Renal cortical epithelial cell (primary cell): ENCODE results near the gene PSMB7. TPM values are rescaled to one million over a fixed set of nuclear protein-coding genes. Genes with fewer than 3 reads are reported as not detected.
A peak's percentile ranks its signal among the peaks of the same experiment; 100 is the strongest.

ENCODE experiments used
- DNase-seq: peaks from one replicate; pipeline ENCODE4 v3.0.0-alpha.2; 2011; ENCODE audit warnings: low read depth
- total RNA-seq: library from RNA; depleted of rRNA; stranded (reverse); fragments of >200 nt; gene quantifications from 2 replicates; pipeline ENCODE4 v1.2.3, GENCODE V29; 2014

PSMB7 gene
- total RNA-seq, 1 donor from 2014 or later, result 94.6 TPM

DNA sequence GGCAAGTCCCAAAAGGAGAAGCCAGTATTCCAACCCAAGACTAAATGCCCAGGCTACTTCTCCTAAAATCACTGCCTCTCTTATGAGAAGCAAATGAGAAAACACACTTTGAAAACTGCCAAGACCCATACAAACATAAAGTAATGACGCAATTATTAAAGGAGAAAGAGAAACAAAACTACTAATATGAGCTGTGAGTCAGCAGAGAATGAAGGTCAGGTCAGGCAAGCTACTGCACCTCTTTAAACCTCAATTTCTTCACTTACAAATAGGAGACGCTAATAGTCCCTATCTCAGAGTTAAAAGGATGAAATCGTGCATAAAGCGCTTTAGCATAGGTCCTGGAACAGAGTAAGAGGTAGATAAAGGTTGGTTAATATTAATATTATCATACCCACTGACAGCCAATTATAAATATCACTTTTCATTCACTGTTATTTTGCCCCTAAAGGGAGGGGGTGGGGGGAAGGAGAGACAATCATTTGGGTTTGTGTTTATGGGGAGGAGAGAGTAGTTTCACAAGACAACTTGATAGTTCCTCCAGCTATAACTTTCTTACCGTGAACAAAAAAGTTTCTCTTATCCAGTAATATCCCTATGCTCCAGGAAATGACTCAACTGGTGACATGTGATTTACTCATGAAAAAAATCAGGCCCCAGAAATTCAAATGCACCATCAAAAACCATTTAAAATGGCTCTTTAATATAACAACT, 3.6 kb downstream of the PSMB7 start:
- DNase-seq, result peak; percentile 72

DNA sequence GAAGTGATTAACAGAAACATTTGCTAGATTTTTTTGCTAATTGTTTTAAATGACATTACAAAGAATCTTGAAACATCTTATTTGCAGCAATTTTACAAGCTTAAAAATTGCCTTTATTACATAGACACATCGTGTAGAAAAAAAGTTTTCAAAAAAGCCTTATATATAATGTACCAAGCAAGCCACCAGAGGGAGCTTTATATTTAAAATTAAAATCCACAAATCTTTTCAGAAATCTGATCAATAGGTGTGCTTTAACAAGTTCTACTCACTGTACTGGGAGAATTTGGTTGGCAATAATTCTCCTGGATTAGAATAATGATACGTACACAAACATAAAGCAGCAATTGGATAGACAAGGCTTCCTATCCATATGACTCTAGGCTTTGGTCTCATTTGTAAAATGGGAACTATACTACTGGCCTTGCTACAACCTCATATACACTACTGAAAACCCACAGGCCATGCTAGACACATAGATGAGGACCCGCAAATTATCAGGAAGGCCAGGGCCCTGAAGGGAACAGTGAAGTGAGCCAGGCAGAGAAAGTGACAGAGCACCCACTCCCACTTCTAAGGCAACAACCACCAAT, 4.8 kb downstream of the PSMB7 start:
- peak; percentile 28 for DNase-seq

DNA sequence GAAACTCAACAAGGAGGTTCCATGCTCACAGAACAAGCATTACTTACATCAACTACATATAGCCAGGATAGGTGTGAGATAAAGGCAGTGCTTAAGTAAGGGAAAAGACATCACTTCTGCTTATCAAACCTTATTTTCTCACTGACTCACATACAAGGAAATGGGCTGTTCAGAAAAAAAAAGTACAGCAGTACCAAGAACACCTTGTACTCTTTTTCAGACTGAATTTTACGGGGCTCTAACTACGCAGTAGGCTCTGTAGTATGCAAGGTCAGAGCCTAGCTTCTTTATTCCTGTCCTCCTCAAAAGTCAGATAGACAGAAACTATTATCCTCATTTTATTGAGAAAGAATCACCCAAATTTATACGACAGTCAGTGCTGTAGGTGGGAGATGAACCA, 5.8 kb downstream of the PSMB7 start:
- peak; percentile 33 for DNase-seq

DNA sequence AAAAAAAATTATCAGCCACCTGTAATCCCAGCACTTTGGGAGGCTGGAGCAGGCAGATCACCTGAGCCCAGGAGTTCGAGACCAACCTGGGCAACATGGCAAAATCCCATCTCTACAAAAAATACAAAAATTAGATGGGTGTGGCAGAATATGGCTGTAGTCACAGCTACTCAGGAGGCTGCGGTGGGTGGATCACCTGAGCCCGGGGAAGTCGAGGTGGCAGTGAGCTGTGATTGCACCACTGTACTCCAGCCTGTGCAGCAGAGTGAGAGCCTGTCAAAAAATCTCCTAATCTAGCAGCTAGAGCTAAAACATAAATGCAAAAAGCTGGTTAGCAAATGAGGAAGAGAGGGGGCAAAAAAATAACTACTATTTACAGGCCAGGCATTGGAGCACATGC, 12.0 kb downstream of the PSMB7 start:
- DNase-seq, result no peak

DNA sequence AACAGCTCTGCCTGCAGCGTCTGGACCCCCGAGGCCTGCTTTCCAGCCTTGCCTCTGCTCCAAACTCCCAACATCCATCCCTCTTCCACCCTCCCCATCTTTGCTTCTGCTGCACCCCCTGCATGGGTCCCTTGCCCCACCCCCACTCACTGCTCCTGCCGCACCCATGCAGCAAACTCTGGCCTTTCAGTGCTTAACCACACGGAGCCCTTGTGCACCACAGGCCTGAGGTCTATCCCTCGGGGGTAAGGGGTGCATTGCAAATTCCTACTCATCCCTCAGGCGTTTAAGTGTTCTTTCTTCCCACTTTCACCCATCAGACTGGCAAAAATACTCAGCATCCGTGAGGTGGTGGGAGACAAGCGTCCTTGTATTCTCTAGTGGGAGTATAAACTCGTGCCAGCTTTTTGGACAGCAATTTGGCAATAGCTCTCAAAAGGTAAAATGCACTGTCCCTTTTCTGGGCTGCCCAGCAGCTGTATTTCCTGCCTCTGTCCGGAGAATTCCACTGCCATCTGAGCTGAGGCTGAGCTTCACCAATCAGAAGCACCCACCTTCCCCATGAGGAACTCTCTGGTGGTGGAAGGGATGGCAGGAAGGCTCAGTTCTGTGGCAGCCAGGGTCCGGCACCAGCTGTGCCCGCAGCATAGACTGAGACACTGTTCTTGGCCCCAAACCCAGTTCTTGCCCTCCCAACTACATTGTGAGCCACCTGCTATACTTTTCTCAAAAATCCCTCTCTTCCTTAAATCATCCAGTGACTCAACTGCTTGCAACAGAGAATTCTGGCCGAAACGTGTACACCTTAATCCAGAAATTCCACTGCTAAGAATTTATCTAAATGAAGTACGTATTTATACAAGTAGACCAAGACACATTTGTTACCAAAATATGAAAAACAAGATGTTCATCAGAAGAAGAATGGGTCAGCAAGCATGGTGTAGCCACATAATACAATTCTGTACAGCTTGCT, 15.0 kb downstream of the PSMB7 start:
- DNase-seq, result no peak

DNA sequence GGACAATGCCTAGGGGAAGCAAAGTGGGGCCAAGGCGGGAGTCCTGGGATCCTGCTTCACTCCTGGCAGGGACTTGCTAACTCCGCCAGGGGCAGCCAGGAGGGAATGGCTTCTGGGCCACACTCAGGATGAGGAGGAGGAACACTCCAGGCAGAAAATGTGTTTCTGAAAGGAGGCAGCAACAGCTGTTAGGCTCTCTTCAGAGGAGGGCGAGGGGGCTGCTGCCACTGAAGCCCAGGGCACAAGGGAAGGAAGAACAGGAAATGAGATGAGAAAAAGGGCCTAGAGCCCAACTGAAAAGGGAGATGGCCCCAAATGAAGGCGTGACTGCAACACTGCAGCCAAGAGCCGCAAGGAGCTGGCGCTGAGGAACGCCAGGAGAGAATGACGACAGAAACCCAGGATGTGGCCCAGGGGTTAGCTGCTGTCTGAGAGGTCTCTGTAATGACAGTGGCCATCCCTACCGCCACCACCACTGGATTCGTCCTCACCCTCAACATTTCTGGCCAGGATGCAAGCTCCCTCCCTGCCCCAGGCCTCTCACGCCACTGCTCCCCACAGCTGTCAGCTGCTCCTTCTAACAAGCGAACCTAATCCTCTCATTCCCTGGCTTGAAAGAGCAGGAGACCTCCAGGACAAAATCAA, 15.8 kb downstream of the PSMB7 start:
- DNase-seq, result no peak

DNA sequence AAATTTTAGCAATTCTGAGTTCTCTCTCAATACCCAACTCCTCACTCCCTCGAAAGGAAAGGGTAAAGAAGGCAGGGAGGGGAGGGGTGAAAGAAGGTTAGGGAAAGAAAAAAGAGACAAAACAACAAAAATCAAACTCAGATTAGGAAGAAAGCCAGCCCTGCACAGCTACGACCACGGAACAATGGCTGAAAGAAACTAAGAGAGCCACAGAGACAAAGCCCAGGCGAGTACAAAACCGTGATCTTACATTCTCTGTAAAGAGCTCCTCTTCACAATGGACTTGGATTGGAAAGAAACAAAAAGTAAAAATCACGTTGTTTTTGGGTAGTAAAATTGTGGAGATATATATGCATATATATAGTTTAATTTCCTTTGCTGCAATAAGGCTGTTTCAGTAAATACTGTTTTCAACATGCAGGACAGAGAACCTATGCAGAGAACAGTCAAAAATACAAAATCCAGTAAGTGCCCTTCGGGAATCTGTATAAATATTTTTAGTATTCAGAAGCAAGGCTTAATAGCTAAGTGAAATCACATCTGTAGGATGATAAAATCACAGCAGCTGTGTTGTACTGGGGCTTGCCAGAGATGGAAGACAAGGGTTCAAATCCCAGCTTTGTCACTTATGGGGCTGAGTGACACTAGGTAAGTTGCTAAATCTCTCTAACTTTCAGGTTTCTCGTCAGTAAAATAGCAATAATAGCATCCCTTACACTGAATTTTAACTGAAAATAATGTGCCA, 16.9 kb downstream of the PSMB7 start:
- no peak for DNase-seq

DNA sequence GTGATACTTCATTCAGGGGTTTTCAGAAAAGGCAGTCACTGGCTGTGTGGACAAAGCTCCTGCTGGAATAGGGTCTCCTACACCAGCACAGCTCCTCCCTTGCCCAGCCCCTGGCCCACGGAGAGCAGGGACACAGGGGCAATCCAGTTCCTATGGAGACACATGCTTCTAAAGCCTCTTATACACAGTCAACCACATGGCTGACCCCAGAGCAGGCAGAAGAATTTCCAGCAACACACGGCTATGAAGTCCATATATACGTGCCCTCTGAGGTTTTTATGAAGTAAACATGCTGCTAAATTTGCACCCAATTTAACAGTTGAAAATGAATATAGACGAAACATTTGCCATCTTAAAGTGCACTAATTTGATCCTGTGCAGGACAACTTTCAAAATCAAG, 19.4 kb downstream of the PSMB7 start:
- DNase-seq, result no peak

DNA sequence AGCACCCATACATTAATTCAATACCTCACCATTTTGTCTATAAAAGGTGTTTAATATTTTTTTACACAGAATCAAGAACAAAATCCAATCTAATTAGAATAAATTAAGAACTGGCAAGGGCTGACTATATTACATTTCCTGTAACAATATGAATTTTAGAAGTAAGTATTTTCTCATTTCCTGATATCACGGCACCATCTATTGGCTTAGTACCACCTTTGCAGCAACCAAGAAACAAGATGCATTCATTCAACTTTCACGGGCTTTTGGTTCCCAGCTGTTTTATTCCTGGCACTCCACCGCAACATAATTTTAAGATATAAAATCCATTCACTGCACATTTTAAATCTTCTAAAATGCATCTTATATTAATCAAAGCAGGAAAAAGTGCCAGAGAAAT, 20.6 kb downstream of the PSMB7 start:
- DNase-seq, result no peak

DNA sequence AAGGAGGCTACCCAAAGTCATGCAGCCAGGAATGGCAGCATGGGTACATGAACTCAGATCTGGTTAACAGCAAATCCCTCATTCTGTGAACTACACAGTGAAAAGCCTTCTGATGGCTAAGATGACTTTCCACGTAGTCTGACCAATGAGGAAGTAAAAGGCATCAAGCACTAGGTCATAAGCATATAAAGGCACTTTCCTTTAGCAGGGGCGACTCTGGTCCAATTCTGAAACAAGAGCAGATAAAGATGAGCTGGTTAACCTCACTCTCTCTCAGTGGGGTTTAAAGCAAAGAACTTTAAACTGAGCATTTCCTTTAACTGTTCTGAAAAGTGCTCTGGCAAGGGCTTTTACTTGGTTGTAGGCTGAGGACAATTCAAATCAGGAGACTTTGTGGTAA, 21.1 kb downstream of the PSMB7 start:
- no peak for DNase-seq

DNA sequence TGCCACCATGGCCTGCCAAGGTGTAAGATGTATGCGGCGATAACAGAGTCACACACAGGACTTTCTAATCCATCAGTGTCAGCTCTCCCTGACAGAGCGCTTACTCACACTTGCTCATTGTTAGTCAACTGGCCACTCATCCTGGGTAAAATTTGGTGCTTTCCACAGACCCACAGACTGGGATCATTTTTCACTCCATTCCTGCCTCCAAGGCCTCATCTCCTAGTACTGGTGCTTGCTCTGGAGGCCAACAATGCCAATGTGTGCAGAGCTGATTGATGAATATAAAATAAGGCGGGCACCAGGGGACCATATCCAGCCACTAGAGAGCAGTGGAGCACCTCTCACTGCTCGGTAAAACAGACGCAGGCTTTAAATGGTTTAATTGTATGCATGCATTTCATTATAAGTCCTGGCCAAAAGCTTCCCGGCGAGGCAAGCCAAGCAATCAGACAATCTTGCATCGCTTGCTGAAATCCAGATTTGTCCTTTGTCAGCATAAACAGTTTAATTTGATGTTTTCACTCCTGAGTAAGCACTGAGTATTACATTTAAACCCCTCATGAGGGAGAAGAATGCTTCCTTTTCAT, 22.3 kb downstream of the PSMB7 start:
- peak; percentile 95 for DNase-seq

DNA sequence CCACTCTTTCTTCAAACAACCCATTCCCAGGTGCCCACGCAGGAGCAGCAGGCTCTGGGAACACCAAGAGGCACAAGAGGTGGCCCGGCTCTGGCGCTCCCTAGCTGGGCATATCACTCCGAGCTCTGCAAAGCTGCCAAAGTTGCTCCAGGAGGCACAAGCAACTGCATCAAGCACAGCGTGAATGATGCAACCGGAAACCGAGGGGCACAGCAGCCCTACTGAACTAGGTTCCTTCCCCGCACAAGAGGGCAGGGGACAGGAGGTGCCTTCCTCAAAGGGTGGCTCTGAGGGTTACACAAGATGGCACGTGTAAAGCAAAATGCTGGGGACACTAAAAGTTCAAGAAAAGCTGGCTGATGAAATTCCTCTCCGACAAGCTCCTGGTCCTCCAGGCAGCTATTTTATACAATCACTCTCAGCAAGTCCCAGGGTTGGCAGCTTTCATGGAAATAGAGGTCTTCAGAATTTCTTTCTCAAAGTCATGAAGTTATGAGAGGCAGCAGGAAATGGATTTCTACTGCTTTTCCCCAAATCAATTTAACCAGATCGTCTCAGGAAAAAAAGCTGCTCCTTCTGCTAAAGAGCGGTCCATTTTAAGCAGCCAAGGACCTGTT, 22.9 kb downstream of the PSMB7 start:
- DNase-seq, result no peak

DNA sequence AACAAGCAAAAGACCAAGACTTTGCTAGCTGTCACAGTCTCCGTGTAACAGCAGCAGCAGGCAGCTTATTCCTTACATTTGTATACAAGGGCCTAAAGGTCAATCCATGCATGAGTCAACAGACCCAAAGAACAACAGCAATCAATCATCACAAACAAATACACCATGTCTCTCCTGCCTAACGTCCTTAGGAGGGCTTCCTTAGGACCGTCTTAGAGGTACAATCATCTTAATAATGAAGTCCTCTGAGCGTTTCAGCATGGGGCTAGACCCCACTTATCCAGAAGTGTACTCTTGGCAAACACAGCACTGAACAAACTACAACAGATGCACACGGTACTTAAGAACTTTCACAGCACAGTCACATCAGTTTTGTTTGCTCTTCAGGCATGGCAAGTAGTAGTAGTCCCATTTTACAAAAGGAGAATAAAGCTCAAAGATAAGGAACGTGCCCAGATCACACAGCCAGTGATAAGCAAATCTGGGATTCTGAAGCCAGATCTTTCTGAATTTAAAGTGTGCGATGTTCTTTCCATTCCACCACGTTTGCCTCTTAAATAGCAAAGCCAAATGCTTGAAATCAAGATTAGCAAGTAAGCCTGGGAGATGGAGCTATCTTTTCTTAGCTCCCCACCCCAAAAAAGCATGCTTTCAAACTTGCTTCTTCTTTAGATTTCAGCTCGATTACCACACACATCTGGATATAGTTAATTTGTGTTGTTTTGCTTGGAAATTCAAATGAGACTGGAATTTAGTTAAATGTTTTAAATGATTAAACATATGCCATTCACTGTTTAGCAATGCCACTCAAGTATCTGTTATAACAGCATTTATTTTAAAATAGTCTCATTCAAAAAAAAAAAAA, 24.2 kb downstream of the PSMB7 start:
- DNase-seq, result peak; percentile 31

DNA sequence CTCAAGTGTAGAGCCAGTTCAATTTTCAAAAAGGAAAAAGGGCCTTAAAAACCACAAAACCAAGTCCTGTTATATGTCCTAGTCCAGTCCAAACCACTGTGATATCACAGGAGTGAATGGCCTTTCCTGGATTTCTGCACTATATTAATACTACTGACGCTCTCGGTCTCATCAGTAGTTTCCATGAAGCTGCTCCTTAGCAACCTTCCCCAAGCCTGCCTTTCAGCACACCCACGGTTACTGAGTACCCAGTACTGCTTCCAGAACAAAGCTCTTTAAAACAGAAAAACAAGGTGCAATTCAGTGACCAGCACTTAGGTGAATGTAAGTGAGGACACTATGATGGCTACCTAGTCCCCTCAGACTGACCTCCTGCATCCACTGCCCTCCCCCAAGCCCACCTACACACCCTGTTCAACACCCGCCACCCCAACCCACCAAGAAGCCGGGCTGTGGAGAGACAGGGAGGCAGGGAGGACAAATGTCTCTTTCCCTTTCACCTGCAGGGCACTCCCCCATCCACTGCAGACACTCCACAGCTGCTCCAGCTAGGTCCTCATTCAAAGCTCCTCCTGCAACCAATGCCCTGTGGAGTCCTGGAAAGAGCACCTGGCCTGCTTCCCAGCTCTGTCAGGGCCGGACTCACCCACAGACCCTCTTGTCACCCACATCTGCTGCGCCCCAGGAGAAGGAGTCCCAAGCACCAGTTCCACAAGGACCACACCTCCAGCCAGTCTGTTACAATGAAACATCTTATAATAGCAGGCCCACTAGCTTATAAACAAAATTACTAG, 25.9 kb downstream of the PSMB7 start:
- DNase-seq, result no peak

DNA sequence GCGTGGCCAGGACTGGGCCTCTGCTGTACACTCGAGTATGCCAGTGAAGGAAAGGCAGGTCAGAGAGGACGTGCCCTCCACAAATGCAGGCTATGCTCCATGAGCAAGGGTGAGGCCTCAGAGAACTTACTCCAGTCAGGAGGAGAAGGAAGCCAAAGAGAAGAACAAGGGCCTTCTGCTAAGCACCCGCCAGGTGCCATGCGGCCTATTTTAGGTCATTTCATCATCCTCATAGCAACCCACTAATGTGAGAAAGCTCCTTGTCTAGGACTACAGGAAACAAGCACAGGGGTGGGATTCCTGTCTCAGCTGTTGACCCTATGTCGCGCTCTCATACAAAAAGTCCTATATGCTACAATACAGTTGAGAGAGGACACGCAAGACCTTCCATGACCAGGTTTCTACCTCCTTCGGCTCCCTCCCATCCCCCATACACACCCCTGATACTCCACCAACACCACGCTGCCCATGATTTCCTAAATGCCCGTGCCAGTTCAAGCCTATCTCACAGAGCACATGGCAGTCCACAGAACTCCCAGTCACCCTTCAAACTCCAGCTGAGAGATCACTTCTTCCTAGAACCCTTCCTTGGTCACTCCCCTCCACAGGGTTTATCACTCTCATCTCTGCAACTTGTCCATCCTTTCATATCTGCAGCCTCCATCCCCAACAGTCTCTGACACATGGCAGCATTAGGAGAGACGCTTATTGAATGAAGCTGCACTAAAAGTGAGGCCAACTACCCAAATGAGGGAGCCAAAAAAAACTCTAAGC, 26.8 kb downstream of the PSMB7 start:
- no peak for DNase-seq

DNA sequence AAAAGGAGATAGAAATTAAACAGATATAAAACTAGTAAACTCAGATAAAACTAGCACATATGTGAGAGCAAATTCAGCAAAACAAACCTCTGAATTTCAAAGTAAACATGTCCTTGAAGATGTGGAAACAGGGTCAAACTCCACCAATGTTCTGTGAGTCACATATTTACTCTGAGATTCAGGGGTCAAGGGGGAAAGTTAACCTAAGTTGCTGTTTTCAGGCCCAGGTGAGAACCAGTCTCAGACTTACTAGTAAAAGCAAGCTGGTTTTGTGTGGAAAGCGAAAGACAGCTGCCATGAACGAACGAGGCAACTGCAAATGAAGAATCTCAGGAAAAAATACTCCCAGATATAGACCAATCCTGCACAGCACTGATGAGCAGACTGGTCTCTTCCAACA, 29.0 kb downstream of the PSMB7 start:
- peak; percentile 68 for DNase-seq

DNA sequence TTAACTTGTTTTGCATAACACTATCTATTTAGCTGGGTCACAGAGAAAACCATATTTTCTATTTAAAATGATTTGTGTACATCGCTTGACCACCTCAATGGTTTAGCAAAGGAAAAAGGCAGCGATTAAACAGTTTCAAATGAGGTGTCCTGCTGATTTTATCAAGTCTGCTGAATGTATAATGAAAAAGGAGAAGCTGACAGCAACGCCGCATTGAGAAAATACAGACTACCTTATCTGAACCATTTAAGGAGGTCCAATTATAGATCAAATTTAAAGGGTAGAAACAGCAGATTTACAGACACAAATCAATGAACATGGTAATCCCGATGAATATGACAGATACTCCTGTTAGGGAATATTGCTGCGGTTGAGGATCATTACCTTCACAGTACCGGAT, 29.6 kb downstream of the PSMB7 start:
- no peak for DNase-seq

DNA sequence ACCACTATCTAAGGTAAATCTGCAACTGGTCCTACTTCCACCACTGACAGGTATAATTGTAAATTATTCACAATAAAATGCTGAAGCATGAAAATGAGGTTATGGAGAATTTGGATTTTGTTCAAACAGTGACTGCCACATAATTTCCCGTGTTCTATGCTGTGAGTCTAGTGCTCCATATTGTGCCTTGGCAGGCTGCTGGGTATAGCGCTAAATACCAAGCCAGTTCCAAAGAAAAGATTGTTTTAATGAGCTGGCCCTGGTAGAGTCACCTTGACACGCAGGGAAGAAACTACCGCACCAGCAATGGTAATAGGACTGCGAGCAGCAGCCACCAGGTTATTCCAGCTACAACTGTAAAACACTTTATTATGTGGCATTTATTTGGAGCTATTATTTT, 30.4 kb downstream of the PSMB7 start:
- no peak for DNase-seq
